ENCODE data around the gene CEP164.

GRCh38 chr11:117296881-117297280, 30.8 kb upstream of the CEP164 start:
- TF ChIP-seq BCL11A (tag by site-specific recombination; IDR thresholded peaks at IDR 0.05; ENCODE audit: low read depth) (no peak), CTCF (tag by site-specific recombination; IDR thresholded peaks at IDR 0.05) (no peak), ZNF76 (tag by site-specific recombination; IDR thresholded peaks at IDR 0.05; ENCODE audit: borderline replicate concordance, low read depth) (no peak)

All from HEK293 (cell line).